HEK293 (cell line): ENCODE data around the gene HMG20A.
A peak's percentile ranks its signal among the peaks of the same experiment; 100 is the strongest.

Source experiments
- CTCF ChIA-PET: fragments of 350-600 bp; formaldehyde crosslinking; extraction: SDS; loops from one replicate; lab custom pipeline; 2021; ENCODE audit warnings: antibody characterized with exemption; lab: Yijun Ruan, JAX
- POLR2A ChIA-PET: fragments of 300-600 bp; formaldehyde crosslinking; extraction: SDS; loops from one replicate; lab custom pipeline; 2020; ENCODE audit warnings: antibody characterized with exemption, inconsistent platforms; lab: Yijun Ruan, JAX
- H3K27ac ChIP-seq: fragments of 200-500 bp; sonication (Bioruptor generic); 2 replicates; pipeline ENCODE4 v1.5.1; 2014; ENCODE audit warnings: low read depth, low read length, control low read depth, inconsistent platforms; ENCODE audit errors: extremely low read depth
- H3K36me3 ChIP-seq, 2 experiments: fragments of 200-500 bp in 1 of 2; sonication (Bioruptor generic) in 1 of 2; 1 replicate in 1 of 2; 2 replicates in 1 of 2; pipeline ENCODE4 v1.5.1; 2014 to 2017; ENCODE audit warnings: inconsistent platforms in 2 of 2, low read length in 2 of 2; ENCODE audit not compliant: control insufficient read depth in 2 of 2, insufficient read depth in 1 of 2
- H3K4me1 ChIP-seq: fragments of 200-500 bp; sonication (Bioruptor generic); 2 replicates; pipeline ENCODE4 v1.5.1; 2014; ENCODE audit warnings: mild to moderate bottlenecking, low read length, inconsistent platforms; ENCODE audit not compliant: control insufficient read depth, insufficient read depth
- H3K4me3 ChIP-seq: 2 replicates; pipeline ENCODE4 v1.5.1; 2011; ENCODE audit warnings: low read depth, mild to moderate bottlenecking, control low read depth, low read length, moderate library complexity
- H3K9me3 ChIP-seq: fragments of 200-500 bp; sonication (Bioruptor generic); 2 replicates; pipeline ENCODE4 v1.5.1; 2014; ENCODE audit warnings: low read depth, low read length, inconsistent platforms; ENCODE audit not compliant: control insufficient read depth, insufficient read depth
- BCL6B ChIP-seq: fragments of 450-650 bp; formaldehyde crosslinking; IDR thresholded peaks from 2 replicates; pipeline ENCODE4 v1.5.1; 2017; ENCODE audit warnings: missing biosample characterization, missing genetic modification characterization
- KLF9 ChIP-seq: fragments of 450-650 bp; formaldehyde crosslinking; IDR thresholded peaks from 2 replicates; pipeline ENCODE4 v1.5.1; 2016; ENCODE audit warnings: missing biosample characterization, missing genetic modification characterization, low read depth
- SCRT1 ChIP-seq: fragments of 450-650 bp; formaldehyde crosslinking; IDR thresholded peaks from 2 replicates; pipeline ENCODE4 v1.5.1; 2016; ENCODE audit warnings: missing biosample characterization, missing genetic modification characterization, borderline replicate concordance
- YY1 ChIP-seq: fragments of 450-650 bp; formaldehyde crosslinking; IDR thresholded peaks from 2 replicates; pipeline ENCODE4 v1.5.1; 2018; ENCODE audit warnings: missing biosample characterization, missing genetic modification characterization
- ZFHX2 ChIP-seq: fragments of 450-650 bp; formaldehyde crosslinking; conservative IDR thresholded peaks from 2 replicates; pipeline ENCODE4 v1.5.1; 2016; ENCODE audit warnings: missing biosample characterization, missing genetic modification characterization
- ZFP69B ChIP-seq: fragments of 450-650 bp; formaldehyde crosslinking; IDR thresholded peaks from 2 replicates; pipeline ENCODE4 v1.5.1; 2016; ENCODE audit warnings: missing biosample characterization, missing genetic modification characterization
- ZNF10 ChIP-seq: fragments of 450-650 bp; formaldehyde crosslinking; IDR thresholded peaks from 2 replicates; pipeline ENCODE4 v1.5.1; 2017; ENCODE audit warnings: missing biosample characterization, missing genetic modification characterization
- ZNF133 ChIP-seq: fragments of 450-650 bp; formaldehyde crosslinking; IDR thresholded peaks from 2 replicates; pipeline ENCODE4 v1.5.1; 2016; ENCODE audit warnings: missing biosample characterization, missing genetic modification characterization
- ZNF510 ChIP-seq: fragments of 450-650 bp; formaldehyde crosslinking; IDR thresholded peaks from 2 replicates; pipeline ENCODE4 v1.5.1; 2018; ENCODE audit warnings: mild to moderate bottlenecking, missing genetic modification characterization, missing biosample characterization; ENCODE audit not compliant: insufficient replicate concordance
- ZNF529 ChIP-seq: fragments of 450-650 bp; formaldehyde crosslinking; IDR thresholded peaks from 2 replicates; pipeline ENCODE4 v1.5.1; 2017; ENCODE audit warnings: missing genetic modification characterization, missing biosample characterization; ENCODE audit not compliant: insufficient replicate concordance
- ZNF624 ChIP-seq: fragments of 450-650 bp; formaldehyde crosslinking; IDR thresholded peaks from 2 replicates; pipeline ENCODE4 v1.5.1; 2017; ENCODE audit warnings: missing biosample characterization, missing genetic modification characterization
- ZNF629 ChIP-seq: fragments of 450-650 bp; formaldehyde crosslinking; IDR thresholded peaks from 2 replicates; pipeline ENCODE4 v1.5.1; 2017; ENCODE audit warnings: missing biosample characterization, missing genetic modification characterization
- ZNF704 ChIP-seq: fragments of 450-650 bp; formaldehyde crosslinking; IDR thresholded peaks from 2 replicates; pipeline ENCODE4 v1.5.1; 2016; ENCODE audit warnings: missing biosample characterization, missing genetic modification characterization
- ZNF830 ChIP-seq: fragments of 450-650 bp; IDR thresholded peaks from 2 replicates; pipeline ENCODE4 v1.5.0; 2018; ENCODE audit warnings: missing biosample characterization, missing genetic modification characterization, low read depth, mild to moderate bottlenecking, moderate library complexity
- ZNF843 ChIP-seq: fragments of 450-650 bp; formaldehyde crosslinking; IDR thresholded peaks from 2 replicates; pipeline ENCODE4 v1.5.1; 2016; ENCODE audit warnings: missing biosample characterization, missing genetic modification characterization
- ZSCAN30 ChIP-seq: fragments of 450-650 bp; IDR thresholded peaks from 2 replicates; pipeline ENCODE4 v1.5.1; 2018; ENCODE audit warnings: missing biosample characterization, mild to moderate bottlenecking, missing genetic modification characterization, moderate library complexity
- TF ChIP-seq, protein P1 (sequence below): fragments of 450-650 bp; formaldehyde crosslinking; IDR thresholded peaks from 2 replicates; pipeline ENCODE4 v1.5.1; 2016; ENCODE audit warnings: missing biosample characterization, missing genetic modification characterization
- TF ChIP-seq, protein P2 (sequence below): fragments of 450-650 bp; formaldehyde crosslinking; IDR thresholded peaks from 2 replicates; pipeline ENCODE4 v1.5.1; 2016; ENCODE audit warnings: missing biosample characterization, missing genetic modification characterization

HMG20A gene

DNA sequence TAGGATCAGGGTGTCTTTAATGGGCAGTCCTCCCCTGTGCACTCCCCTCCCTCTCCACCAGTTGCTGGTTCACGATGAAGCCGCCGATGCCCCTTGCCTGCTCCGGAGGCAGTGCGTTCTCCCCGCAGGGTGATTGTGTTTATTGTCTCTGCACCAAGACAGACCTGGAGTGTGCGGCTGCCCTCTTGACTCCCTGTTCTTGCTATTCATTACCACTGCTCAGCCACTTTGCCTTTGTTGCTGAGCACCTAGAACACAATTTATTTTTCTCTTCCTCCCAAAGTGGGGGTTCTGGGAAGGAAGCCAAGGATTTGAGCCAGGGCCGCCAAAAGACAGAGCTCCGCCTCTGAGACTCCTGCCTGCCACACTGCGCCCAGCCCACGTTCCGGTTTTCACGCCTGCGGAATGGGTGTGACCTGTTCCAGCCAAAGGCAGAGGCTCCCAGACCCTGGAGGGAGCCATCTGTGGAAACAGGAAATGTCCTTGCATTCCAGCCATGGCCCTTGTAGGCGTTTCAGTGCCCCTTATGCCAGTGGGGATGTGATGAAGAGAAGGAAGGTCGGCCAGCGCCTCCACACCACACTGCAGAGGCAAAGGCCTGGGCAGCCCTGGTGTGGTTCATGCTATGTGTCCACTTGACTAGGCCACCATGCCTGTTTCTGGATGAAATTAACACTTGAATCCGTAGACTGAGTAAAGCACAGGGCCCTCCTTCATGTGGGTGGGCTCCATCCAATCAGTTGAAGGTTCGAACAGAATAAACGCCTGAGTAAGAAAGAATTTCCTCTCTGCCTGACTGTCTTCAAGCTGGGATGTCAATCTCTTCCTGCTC is 85.8 kb downstream of the HMG20A start:
- Histone ChIP-seq H3K9me3 (no peaks in the 10 kb centered on the region), H3K27ac (no peak overlapping the region), H3K36me3 (no peaks in the 10 kb centered on the region), H3K4me3 (no peak overlapping the region), H3K4me1 (no peaks in the 10 kb centered on the region)
- POLR2A ChIA-PET: no interaction called here
- CTCF ChIA-PET: interaction anchor here (0.6 to 2.4 kb wide), 5 partner anchors 9 to 394 kb away, joined by 3 to 10 read pairs (median 5); no protein-coding TSS in a partner anchor
- peak; percentile 90 for TF ChIP-seq ZNF10
- TF ChIP-seq, protein P1, sequence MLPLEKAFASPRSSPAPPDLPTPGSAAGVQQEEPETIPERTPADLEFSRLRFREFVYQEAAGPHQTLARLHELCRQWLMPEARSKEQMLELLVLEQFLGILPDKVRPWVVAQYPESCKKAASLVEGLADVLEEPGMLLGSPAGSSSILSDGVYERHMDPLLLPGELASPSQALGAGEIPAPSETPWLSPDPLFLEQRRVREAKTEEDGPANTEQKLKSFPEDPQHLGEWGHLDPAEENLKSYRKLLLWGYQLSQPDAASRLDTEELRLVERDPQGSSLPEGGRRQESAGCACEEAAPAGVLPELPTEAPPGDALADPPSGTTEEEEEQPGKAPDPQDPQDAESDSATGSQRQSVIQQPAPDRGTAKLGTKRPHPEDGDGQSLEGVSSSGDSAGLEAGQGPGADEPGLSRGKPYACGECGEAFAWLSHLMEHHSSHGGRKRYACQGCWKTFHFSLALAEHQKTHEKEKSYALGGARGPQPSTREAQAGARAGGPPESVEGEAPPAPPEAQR (tag by site-specific recombination): no peak
- TF ChIP-seq ZNF624 (tag by site-specific recombination): no peak
- TF ChIP-seq ZFHX2 (tag by site-specific recombination): peak; percentile 48

- Histone ChIP-seq H3K36me3 (no peaks in the 10 kb centered on the region), H3K27ac (no peak overlapping the region), H3K4me1 (no peaks in the 10 kb centered on the region), H3K9me3 (no peaks in the 10 kb centered on the region), H3K4me3 (no peak overlapping the region)
- POLR2A ChIA-PET: no interaction called here
- CTCF ChIA-PET: interaction anchor here (0.7 to 2.4 kb wide), 6 partner anchors 9 to 400 kb away, joined by 3 to 21 read pairs (median 7); no protein-coding TSS in a partner anchor
- TF ChIP-seq ZFP69B (tag by site-specific recombination) (0 out of 2 replicates have a peak, but pooled peaks have one; percentile 24), KLF9 (tag by site-specific recombination) (no peak)
Measured at GRCh38 chr15:77507143-77507897, 86.6 kb downstream of the HMG20A start.

- Histone ChIP-seq H3K4me1 (no peaks in the 10 kb centered on the region), H3K4me3 (no peak overlapping the region), H3K36me3 (no peaks in the 10 kb centered on the region)
- POLR2A ChIA-PET: no interaction called here
- no peak for TF ChIP-seq SCRT1 (tag by site-specific recombination)
- TF ChIP-seq, protein P2, sequence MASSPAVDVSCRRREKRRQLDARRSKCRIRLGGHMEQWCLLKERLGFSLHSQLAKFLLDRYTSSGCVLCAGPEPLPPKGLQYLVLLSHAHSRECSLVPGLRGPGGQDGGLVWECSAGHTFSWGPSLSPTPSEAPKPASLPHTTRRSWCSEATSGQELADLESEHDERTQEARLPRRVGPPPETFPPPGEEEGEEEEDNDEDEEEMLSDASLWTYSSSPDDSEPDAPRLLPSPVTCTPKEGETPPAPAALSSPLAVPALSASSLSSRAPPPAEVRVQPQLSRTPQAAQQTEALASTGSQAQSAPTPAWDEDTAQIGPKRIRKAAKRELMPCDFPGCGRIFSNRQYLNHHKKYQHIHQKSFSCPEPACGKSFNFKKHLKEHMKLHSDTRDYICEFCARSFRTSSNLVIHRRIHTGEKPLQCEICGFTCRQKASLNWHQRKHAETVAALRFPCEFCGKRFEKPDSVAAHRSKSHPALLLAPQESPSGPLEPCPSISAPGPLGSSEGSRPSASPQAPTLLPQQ: no peak
- no peak for TF ChIP-seq ZNF133 (tag by site-specific recombination)
- TF ChIP-seq ZNF830: no peak
- no peak for TF ChIP-seq ZNF629 (tag by site-specific recombination)
- no peak for TF ChIP-seq ZNF510 (tag by site-specific recombination)
- TF ChIP-seq ZNF704 (tag by site-specific recombination): no peak
- TF ChIP-seq YY1 (tag by site-specific recombination): no peak
- no peak for TF ChIP-seq ZSCAN30
- TF ChIP-seq ZNF529 (tag by site-specific recombination): no peak
- TF ChIP-seq BCL6B: no peak
- no peak for TF ChIP-seq ZNF843 (tag by site-specific recombination)
- TF ChIP-seq, all 188 proteins: peak for 0
- Histone ChIP-seq H3K27ac (no peak overlapping the region), H3K9me3 (no peaks in the 10 kb centered on the region)
- CTCF ChIA-PET: interaction anchor here (0.7 to 2.3 kb wide), 6 partner anchors 10 to 400 kb away, joined by 3 to 21 read pairs (median 4); no protein-coding TSS in a partner anchor
Measured at GRCh38 chr15:77507911-77508310, 87.2 kb downstream of the HMG20A start.
